ENCODE data around the gene KIF16B. TPM values are rescaled to one million over a fixed set of nuclear protein-coding genes. Genes with fewer than 3 reads are reported as not detected.

Gene KIF16B
- total and polyA plus RNA-seq, 2 of the 8 experiments (the other 6 are each of a cell fraction or from before 2014, with no cell fraction given): 3.0 to 9.2 TPM

DNA sequence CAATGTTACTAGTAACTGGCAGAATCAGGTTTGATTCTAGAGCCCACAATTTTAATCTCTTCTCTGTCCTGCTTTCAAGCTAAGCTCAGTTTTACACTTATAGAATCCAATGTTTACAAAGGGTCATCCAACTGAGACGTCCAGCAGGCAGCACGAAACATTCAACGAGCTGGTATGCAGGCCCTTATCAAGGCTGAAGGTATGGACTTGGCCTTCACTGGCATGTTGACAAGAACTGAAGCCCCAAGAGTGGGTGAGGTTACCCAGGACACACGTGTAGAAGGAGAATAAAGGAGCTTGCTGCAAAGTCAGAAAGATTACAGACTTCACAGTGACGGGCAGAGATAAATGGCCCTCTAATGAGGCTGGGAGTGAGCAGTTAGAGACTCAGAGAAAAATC lies 187.4 kb downstream of the KIF16B start:
- H2AK5ac ChIP-seq (ENCODE audit: low read depth, low read length): no peak overlapping the region
- no peak overlapping the region for H3K9ac ChIP-seq (replicated peaks in 1 of 4; ENCODE audit: extremely low read depth in 1 of 4, low read depth in 3 of 4, low read length in 3 of 4)
- H3K56ac ChIP-seq (replicated peaks; ENCODE audit: insufficient read length, low read depth, low read length): no peak overlapping the region
- no peak overlapping the region for H3K18ac ChIP-seq (ENCODE audit: extremely low read depth, low read length)
- ChIA-PET CTCF (ENCODE audit: partially characterized antibody) (no interaction called here), POLR2A (ENCODE audit: partially characterized antibody) (no interaction called here)
- no peaks in the 10 kb centered on the region for H3K79me2 ChIP-seq (ENCODE audit: control insufficient read depth in 1 of 2, insufficient read depth in 2 of 2, low read length in 2 of 2)
- no peak overlapping the region for H3K23ac ChIP-seq (ENCODE audit: insufficient read length)
- no peaks in the 10 kb centered on the region for H3K23me2 ChIP-seq (ENCODE audit: low read depth, low read length)
- H3K9me3 ChIP-seq (ENCODE audit: insufficient read depth in 2 of 2, low read depth in 1 of 2, low read length in 1 of 2): no peaks in the 10 kb centered on the region
- no peak overlapping the region for H4K5ac ChIP-seq (ENCODE audit: insufficient read length, low read depth, low read length)
- 89% methylated on average over 5 of the region's 5 CpGs; no CpG with 5 or more reads in 1 of the 2 experiments for WGBS, 2 experiments (ENCODE audit: extremely low coverage in 1 of 2, insufficient coverage in 1 of 2, insufficient read length in 1 of 2, insufficient replicate concordance in 2 of 2, low coverage in 1 of 2, low lambda C conversion rate in 2 of 2, missing lambda C conversion rate in 1 of 2)
- H2BK20ac ChIP-seq (ENCODE audit: low read length): no peak overlapping the region
- no peaks in the 10 kb centered on the region for H3K36me3 ChIP-seq (ENCODE audit: control insufficient read depth in 2 of 4, insufficient read depth in 4 of 4, low read length in 3 of 4)
- TF ChIP-seq HDAC2 (IDR thresholded peaks at IDR 0.05; ENCODE audit: borderline replicate concordance in 1 of 2, low read depth in 2 of 2, low read length in 2 of 2): no peak
- no peak for TF ChIP-seq SUZ12 (IDR thresholded peaks at IDR 0.05; ENCODE audit: low read length)
- no peak for TF ChIP-seq ZNF274 (IDR thresholded peaks at IDR 0.05; ENCODE audit: borderline replicate concordance, extremely low read depth, low read length)
- TF ChIP-seq NRF1 (IDR thresholded peaks at IDR 0.05; ENCODE audit: low read depth, low read length): no peak
- TF ChIP-seq EZH2 (IDR thresholded peaks at IDR 0.05; ENCODE audit: low read depth, low read length, severe bottlenecking): no peak
- no peak for TF ChIP-seq BRCA1 (IDR thresholded peaks at IDR 0.05; ENCODE audit: low read depth, low read length)
- H2BK5ac ChIP-seq (ENCODE audit: low read depth, low read length): no peak overlapping the region
- H2BK12ac ChIP-seq (ENCODE audit: low read depth, low read length): no peak overlapping the region
- no peak overlapping the region for H2BK120ac ChIP-seq (replicated peaks; ENCODE audit: low read depth, low read length)
- no peak overlapping the region for H3K4me2 ChIP-seq (ENCODE audit: insufficient read depth in 1 of 2, low read depth in 2 of 2, low read length in 2 of 2)
- H3K27me3 ChIP-seq (replicated peaks in 1 of 4; ENCODE audit: control insufficient read depth in 3 of 4, extremely low read depth in 1 of 4, insufficient read depth in 3 of 4, low read length in 3 of 4): no peaks in the 10 kb centered on the region
- H3K4me1 ChIP-seq (replicated peaks in 1 of 4; ENCODE audit: control insufficient read depth in 3 of 4, insufficient read depth in 4 of 4, low read length in 3 of 4): no peaks in the 10 kb centered on the region
- no peak for DNase-seq (ENCODE audit: low read depth in 1 of 2, low spot score in 2 of 2)
- H3K27ac ChIP-seq (ENCODE audit: low read depth, low read length): no peak overlapping the region
- no peak overlapping the region for H4K8ac ChIP-seq (ENCODE audit: extremely low read depth, insufficient read depth, low read length)
- no peak overlapping the region for H2AFZ ChIP-seq (ENCODE audit: low read length)
- H3K79me1 ChIP-seq (ENCODE audit: low read depth, low read length): no peaks in the 10 kb centered on the region
- H3K4me3 ChIP-seq (ENCODE audit: extremely low read depth in 1 of 4, insufficient read depth in 2 of 4, low read depth in 3 of 4, low read length in 4 of 4): no peak overlapping the region
- H2BK15ac ChIP-seq (ENCODE audit: low read length): no peak overlapping the region
- H3K4ac ChIP-seq (replicated peaks; ENCODE audit: insufficient read length, low read depth, low read length): no peak overlapping the region
- FAIRE-seq: no peak
- H4K91ac ChIP-seq (replicated peaks; ENCODE audit: insufficient read length, low read length): no peak overlapping the region
- no peak overlapping the region for H3K14ac ChIP-seq (ENCODE audit: insufficient read length)
- H4K20me1 ChIP-seq (replicated peaks in 1 of 2; ENCODE audit: control insufficient read depth in 1 of 2, insufficient read depth in 2 of 2, low read length in 2 of 2): no peaks in the 10 kb centered on the region

Measured in H1 (cell line).